GM12878 (cell line): Measurements from ENCODE around the gene CNN3. TPM values are rescaled to one million over a fixed set of nuclear protein-coding genes. Genes with fewer than 3 reads are reported as not detected.

ENCODE experiments used
- ATAC-seq: fragments of 200-7000 bp; cut with Tn5 transposase; 3 replicates; pipeline ENCODE4 v1.9.1; 2020; ENCODE audit warnings: mild to moderate bottlenecking, moderate library complexity
- BruUV-seq: library from RNA; stranded (reverse); fragments of 400-500 nt; replicated peaks from 2 replicates; lab custom pipeline; 2021; lab: Mats Ljungman, UMichigan
- CTCF ChIA-PET: fragments of 300-600 bp; sonication (Branson Sonifier 250); formaldehyde crosslinking; extraction: SDS; loops from one replicate; lab custom pipeline; 2021; ENCODE audit warnings: inconsistent platforms; lab: Yijun Ruan, JAX
- POLR2A ChIA-PET: fragments of 350-600 bp; formaldehyde crosslinking; extraction: SDS; loops from one replicate; lab custom pipeline; 2021; ENCODE audit warnings: inconsistent platforms; lab: Charles Lee
- RAD21 ChIA-PET: fragments of 300-600 bp; sonication (Branson Sonifier 250); formaldehyde crosslinking; loops from one replicate; lab custom pipeline; 2023; ENCODE audit warnings: antibody characterized with exemption; ENCODE audit not compliant: unreplicated experiment; lab: Charles Lee
- SMC1A ChIA-PET: fragments of 300-600 bp; sonication (Branson Sonifier 250); formaldehyde crosslinking; loops from one replicate; lab custom pipeline; 2023; ENCODE audit not compliant: unreplicated experiment, uncharacterized antibody; lab: Charles Lee
- DNase-seq: peaks from one replicate; pipeline ENCODE4 v3.0.0-alpha.2; 2011; ENCODE audit warnings: low read depth, low spot score
- FAIRE-seq: peaks from 3 replicates; lab custom pipeline; 2011; peaks lifted over from hg19 to GRCh38; lab: Jason Lieb, UNC
- H2AFZ ChIP-seq: 2 replicates; pipeline ENCODE4 v1.6.0; 2011; ENCODE audit warnings: low read depth, low read length, control low read depth; ENCODE audit not compliant: control insufficient read depth
- H3K27ac ChIP-seq: 2 replicates; pipeline ENCODE4 v1.5.1; 2011; ENCODE audit warnings: control low read depth; ENCODE audit not compliant: control insufficient read depth, insufficient read depth
- H3K27me3 ChIP-seq, 2 experiments: replicated peaks in 1 of 2; 2 replicates each; pipeline versions ENCODE4 v1.6.0 to v1.6.1; 2011; ENCODE audit warnings: low read length in 1 of 2; ENCODE audit not compliant: control insufficient read depth in 2 of 2, insufficient read depth in 2 of 2
- H3K36me3 ChIP-seq, 2 experiments: 2 replicates each; pipeline ENCODE4 v1.5.1; 2011; ENCODE audit warnings: low read length in 1 of 2; ENCODE audit not compliant: control insufficient read depth in 2 of 2, insufficient read depth in 2 of 2
- H3K4me1 ChIP-seq: 2 replicates; pipeline ENCODE4 v1.6.1; 2011; ENCODE audit warnings: mild to moderate bottlenecking, low read length, moderate library complexity, mixed read lengths; ENCODE audit not compliant: control insufficient read depth, insufficient read depth
- H3K4me2 ChIP-seq: 2 replicates; pipeline ENCODE4 v1.6.0; 2011; ENCODE audit warnings: control low read depth; ENCODE audit not compliant: control insufficient read depth, insufficient read depth
- H3K4me3 ChIP-seq: fragments of 200-600 bp; sonication (generic); 2 replicates; pipeline ENCODE4 v1.5.1; 2016
- H3K79me2 ChIP-seq: 2 replicates; pipeline ENCODE4 v1.6.0; 2011; ENCODE audit warnings: low read length; ENCODE audit not compliant: control insufficient read depth, insufficient read depth
- H3K9ac ChIP-seq: 2 replicates; pipeline ENCODE4 v1.8.0; 2011; ENCODE audit warnings: low read length, control low read depth, mixed read lengths; ENCODE audit not compliant: control insufficient read depth, insufficient read depth
- H3K9me3 ChIP-seq: replicated peaks from 3 replicates; pipeline ENCODE4 v1.5.1; 2011; ENCODE audit warnings: mild to moderate bottlenecking, low read length; ENCODE audit not compliant: control insufficient read depth, insufficient read depth
- H4K20me1 ChIP-seq: 2 replicates; pipeline ENCODE4 v1.6.0; 2011; ENCODE audit not compliant: control insufficient read depth, insufficient read depth
- BMI1 ChIP-seq: fragments of 450-650 bp; IDR thresholded peaks from 2 replicates; pipeline ENCODE4 v1.6.1; 2016; ENCODE audit warnings: mild to moderate bottlenecking, moderate library complexity, borderline replicate concordance
- CHD4 ChIP-seq: fragments of 200-600 bp; sonication (generic); IDR thresholded peaks from 2 replicates; pipeline ENCODE4 v1.6.1; 2016; ENCODE audit warnings: mild to moderate bottlenecking
- CTCF ChIP-seq, 3 experiments: IDR thresholded peaks in 2 of 3; conservative IDR thresholded peaks in 1 of 3; 2 replicates each; pipeline ENCODE4 v1.5.1; 2011; ENCODE audit warnings: low read depth in 3 of 3, low read length in 3 of 3, mild to moderate bottlenecking in 3 of 3, control low read depth in 2 of 3, moderate library complexity in 2 of 3, inconsistent platforms in 1 of 3, mixed read lengths in 1 of 3; ENCODE audit not compliant: control insufficient read depth in 2 of 3, insufficient read depth in 1 of 3; ENCODE audit errors: extremely low read depth in 1 of 3
- ETV6 ChIP-seq, 2 experiments: fragments of 450-650 bp in 1 of 2; IDR thresholded peaks in 1 of 2; conservative IDR thresholded peaks in 1 of 2; 2 replicates each; pipeline ENCODE4 v1.6.1; 2014; ENCODE audit warnings: antibody characterized with exemption in 1 of 2, borderline replicate concordance in 1 of 2, low read depth in 1 of 2, mild to moderate bottlenecking in 1 of 2, moderate library complexity in 1 of 2
- FOS ChIP-seq: IDR thresholded peaks from 3 replicates; pipeline ENCODE4 v1.6.1; 2011; ENCODE audit warnings: borderline replicate concordance; ENCODE audit not compliant: insufficient read length; ENCODE audit errors: extremely low read depth
- GABPA ChIP-seq: IDR thresholded peaks from 2 replicates; pipeline ENCODE4 v1.6.1; 2014; ENCODE audit warnings: antibody characterized with exemption, low read depth, mild to moderate bottlenecking, inconsistent platforms
- MEF2A ChIP-seq: IDR thresholded peaks from 2 replicates; pipeline ENCODE4 v1.6.1; 2011; ENCODE audit warnings: low read depth, mild to moderate bottlenecking, low read length, moderate library complexity; ENCODE audit not compliant: insufficient read depth
- MYC ChIP-seq: IDR thresholded peaks from 2 replicates; pipeline ENCODE4 v1.6.1; 2011; ENCODE audit warnings: mild to moderate bottlenecking, low read length, moderate library complexity, inconsistent platforms; ENCODE audit not compliant: insufficient read depth, insufficient replicate concordance, insufficient read length, severe bottlenecking
- NR2C2 ChIP-seq: IDR thresholded peaks from 2 replicates; pipeline ENCODE4 v1.6.1; 2011; ENCODE audit warnings: borderline replicate concordance, low read depth; ENCODE audit not compliant: control insufficient read depth, insufficient read length
- RFX5 ChIP-seq: IDR thresholded peaks from 2 replicates; pipeline ENCODE4 v1.6.1; 2011; ENCODE audit warnings: low read depth, low read length, improper control_type of control experiment
- SIX5 ChIP-seq: IDR thresholded peaks from 2 replicates; pipeline ENCODE4 v1.6.1; 2011; ENCODE audit warnings: mild to moderate bottlenecking, low read depth, low read length, moderate library complexity; ENCODE audit not compliant: severe bottlenecking
- SMAD1 ChIP-seq: fragments of 450-650 bp; IDR thresholded peaks from 2 replicates; pipeline ENCODE4 v1.6.1; 2018; ENCODE audit warnings: mild to moderate bottlenecking, low read depth; ENCODE audit not compliant: partially characterized antibody
- STAT1 ChIP-seq: fragments of 450-650 bp; conservative IDR thresholded peaks from 2 replicates; pipeline ENCODE4 v1.6.1; 2014; ENCODE audit warnings: antibody characterized with exemption, mild to moderate bottlenecking
- TAF1 ChIP-seq: IDR thresholded peaks from 2 replicates; pipeline ENCODE4 v1.6.1; 2011; ENCODE audit warnings: mild to moderate bottlenecking, low read depth, low read length, borderline replicate concordance
- TCF12 ChIP-seq: IDR thresholded peaks from 2 replicates; pipeline ENCODE4 v1.6.1; 2011; ENCODE audit warnings: low read depth, mild to moderate bottlenecking, low read length
- USF1 ChIP-seq: IDR thresholded peaks from 2 replicates; pipeline ENCODE4 v1.6.1; 2011; ENCODE audit warnings: borderline replicate concordance, low read depth, mild to moderate bottlenecking, moderate library complexity, mixed read lengths, low read length; ENCODE audit not compliant: insufficient read depth; ENCODE audit errors: extremely low read length
- YBX1 ChIP-seq: fragments of 450-650 bp; IDR thresholded peaks from 2 replicates; pipeline ENCODE4 v1.6.1; 2016; ENCODE audit warnings: antibody characterized with exemption
- YY1 ChIP-seq: IDR thresholded peaks from 2 replicates; pipeline ENCODE4 v1.6.1; 2011; ENCODE audit warnings: low read depth, mild to moderate bottlenecking, low read length
- ZBED1 ChIP-seq: IDR thresholded peaks from 2 replicates; pipeline ENCODE4 v1.6.1; 2016; ENCODE audit warnings: borderline replicate concordance
- WGBS: methylation state at CpG from one replicate; pipeline ENCODE4 v1.1.6; 2016; ENCODE audit warnings: low lambda C conversion rate; ENCODE audit not compliant: insufficient replicate concordance, insufficient coverage; ENCODE audit errors: missing lambda C conversion rate; 5-methylcytosine and 5-hydroxymethylcytosine counted together
- in situ Hi-C: fragments of 300-500 bp; cut with MboI; formaldehyde crosslinking; loops from 9 replicates; pipeline ENCODE4 v1.14.3; 2018; ENCODE audit warnings: mixed read lengths
- intact Hi-C: fragments of 100-400 bp; cut with micrococcal nuclease; formaldehyde crosslinking; loops from one replicate; pipeline ENCODE4 v1.14.2; 2022; ENCODE audit not compliant: unreplicated experiment
- polyA plus RNA-seq, 11 experiments: library from polyadenylated mRNA; depleted of rRNA in 4 of 11; unstranded in 6 of 11; stranded (reverse) in 5 of 11; fragments of >200 nt; fragmentation: Nextera tagmentation in 4 of 11; fragmentation: Illumina TruSeq in 1 of 11; extraction: Ambion mirVana in 4 of 11; extraction: Trizol in 1 of 11; gene quantifications; 1 replicate in 1 of 11; 2 replicates in 10 of 11; pipeline versions ENCODE4 v1.2.1 to v1.2.3, GENCODE V29; 2011 to 2016; ENCODE audit warnings: inconsistent platforms in 2 of 11, missing spikeins in 2 of 11, low read depth in 1 of 11
- total RNA-seq, 4 experiments: library from RNA; depleted of rRNA in 3 of 4; stranded (reverse); fragments of >200 nt in 3 of 4; fragmentation: Illumina TruSeq in 1 of 4; extraction: Trizol in 1 of 4; gene quantifications; 2 replicates each; pipeline versions ENCODE4 v1.2.1 to v1.2.3, GENCODE V29; 2013 to 2021

The CNN3 gene
- total and polyA plus RNA-seq, 10 of the 15 experiments (the other 5 are each of a cell fraction or from before 2014, with no cell fraction given): 0.20 to 48.4 (median 34.3) TPM

- in situ Hi-C loops: no loop called here
- intact Hi-C loops: no loop called here
- ChIA-PET POLR2A (no interaction called here), CTCF (interaction anchor here (1.5 kb wide), 1 partner anchor 47 kb away, joined by 3 read pairs; no protein-coding TSS in a partner anchor), RAD21 (no interaction called here), SMC1A (no interaction called here)
- H3K9ac ChIP-seq: no peak overlapping the region
- no peaks in the 10 kb centered on the region for H4K20me1 ChIP-seq
- TF ChIP-seq MEF2A: no peak
- no peak for TF ChIP-seq ZBED1
- no peak for TF ChIP-seq SIX5
- no peak for TF ChIP-seq MYC
- no peak for TF ChIP-seq CTCF (IDR thresholded peaks at IDR 0.05 in 2 of 3, conservative IDR thresholded peaks at IDR 0.05 in 1 of 3; ENCODE audit: control insufficient read depth in 2 of 3, extremely low read depth in 1 of 3, insufficient read depth in 1 of 3, low read depth in 3 of 3, low read length in 3 of 3)
- no peak for TF ChIP-seq SMAD1
- TF ChIP-seq YBX1: no peak
- no peak for TF ChIP-seq FOS
- TF ChIP-seq ETV6 (conservative IDR thresholded peaks at IDR 0.05 in 1 of 2, IDR thresholded peaks at IDR 0.05 in 1 of 2; ENCODE audit: borderline replicate concordance in 1 of 2, low read depth in 1 of 2): no peak
- TF ChIP-seq GABPA: no peak
- TF ChIP-seq TCF12: no peak
- no peak for TF ChIP-seq BMI1
- no peak for TF ChIP-seq RFX5
- no peak for TF ChIP-seq TAF1
- no peak for TF ChIP-seq CHD4
- no peak for TF ChIP-seq STAT1
- TF ChIP-seq NR2C2: no peak
- no peak for TF ChIP-seq YY1
- TF ChIP-seq USF1: no peak
- FAIRE-seq (no peak), ATAC-seq (no peak), DNase-seq (no peak)
- no peak overlapping the region for H3K4me3 ChIP-seq
- H3K4me2 ChIP-seq: no peak overlapping the region
- no TSS peak for BruUV-seq
- WGBS: 30% methylated on average over 4 of the region's 4 CpGs
- no peaks in the 10 kb centered on the region for H3K9me3 ChIP-seq
- no peaks in the 10 kb centered on the region for H3K36me3 ChIP-seq
- no peaks in the 10 kb centered on the region for H3K79me2 ChIP-seq
- H3K4me1 ChIP-seq: no peaks in the 10 kb centered on the region
- no peak overlapping the region for H2AFZ ChIP-seq
- no peaks in the 10 kb centered on the region for H3K27me3 ChIP-seq
- no peak overlapping the region for H3K27ac ChIP-seq
Measured at GRCh38 chr1:94901841-94902240, 25.1 kb downstream of the CNN3 start.
